ENCODE data around the gene DENND11.

Gene DENND11

GRCh38 chr7:141676618-141677017 is 25.3 kb downstream of the DENND11 start:
- no peak for DNase-seq (ENCODE audit: low read depth)

- no peak for DNase-seq (ENCODE audit: low read depth)
These were observed 26.3 kb downstream of the DENND11 start for GRCh38 chr7:141675436-141676215.

- no peak for DNase-seq (ENCODE audit: low read depth)
These were observed 27.3 kb downstream of the DENND11 start for GRCh38 chr7:141674702-141675101.

GRCh38 chr7:141674171-141674671 is 27.7 kb downstream of the DENND11 start:
- DNase-seq (ENCODE audit: low read depth) = no peak

- DNase-seq (ENCODE audit: low read depth) = no peak
These were observed 28.6 kb downstream of the DENND11 start for GRCh38 chr7:141673346-141673745.

DNA sequence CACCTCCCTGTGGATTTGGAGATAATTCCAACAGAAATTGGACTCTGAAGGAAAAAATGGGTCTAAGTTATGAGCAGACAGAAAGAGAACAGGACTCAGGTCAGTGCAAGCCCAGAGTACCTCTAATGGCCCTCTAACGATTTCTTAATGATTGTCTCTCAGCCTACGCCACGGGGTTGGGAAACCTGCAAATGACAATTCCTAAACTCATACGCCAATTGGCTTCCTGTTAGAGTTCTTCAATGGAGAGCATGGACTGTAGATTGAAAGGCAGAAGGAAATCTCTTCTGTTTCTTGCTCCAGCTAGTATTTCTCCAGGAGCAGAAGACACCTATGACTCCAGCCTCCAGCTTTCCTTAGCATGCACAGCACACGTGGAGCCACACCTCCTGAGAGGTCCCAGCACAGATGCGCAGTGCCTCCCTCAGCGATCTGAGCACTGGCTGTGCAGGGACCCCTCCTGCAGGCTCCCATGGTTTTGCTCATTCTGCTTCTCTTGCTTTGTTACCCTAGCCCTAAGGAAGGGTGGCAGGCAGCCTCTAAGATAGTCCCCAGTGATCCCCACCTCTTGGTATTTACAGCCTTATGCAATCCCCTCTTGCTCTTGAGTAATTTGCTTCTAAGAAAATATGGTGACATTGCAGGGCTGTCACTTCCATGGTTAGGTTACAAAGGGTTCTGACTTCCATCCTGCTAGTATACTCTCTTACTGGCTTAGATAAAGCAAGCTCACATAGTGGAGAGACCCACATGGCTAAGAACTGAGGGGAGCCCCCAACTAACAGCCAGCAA is 30.1 kb downstream of the DENND11 start:
- DNase-seq (ENCODE audit: low read depth) = no peak

DNA sequence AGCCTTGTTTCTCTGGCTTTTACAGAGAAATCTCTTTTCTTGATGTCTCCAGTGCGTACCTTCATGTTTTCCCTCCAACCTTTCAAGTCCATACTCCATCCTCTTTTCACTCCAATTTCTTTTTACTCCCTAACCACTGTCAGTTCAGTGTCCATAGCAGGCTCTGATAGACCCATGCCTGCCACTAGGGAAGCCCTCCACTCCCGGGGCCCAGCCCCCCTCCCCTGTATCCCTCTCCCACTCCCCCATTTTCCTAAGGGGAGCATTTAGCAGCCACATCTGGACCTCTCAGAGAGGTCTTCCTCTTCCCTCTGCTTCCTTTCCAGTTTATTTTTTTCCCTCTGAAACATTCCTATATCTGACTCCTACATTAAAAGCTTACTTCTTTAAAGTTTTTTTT is 33.1 kb downstream of the DENND11 start:
- DNase-seq (ENCODE audit: low read depth) = no peak

GRCh38 chr7:141666071-141666470 is 35.9 kb downstream of the DENND11 start:
- no peak for DNase-seq (ENCODE audit: low read depth)

- no peak for DNase-seq (ENCODE audit: low read depth)
These were observed 36.5 kb downstream of the DENND11 start for GRCh38 chr7:141665208-141666035.

DNA sequence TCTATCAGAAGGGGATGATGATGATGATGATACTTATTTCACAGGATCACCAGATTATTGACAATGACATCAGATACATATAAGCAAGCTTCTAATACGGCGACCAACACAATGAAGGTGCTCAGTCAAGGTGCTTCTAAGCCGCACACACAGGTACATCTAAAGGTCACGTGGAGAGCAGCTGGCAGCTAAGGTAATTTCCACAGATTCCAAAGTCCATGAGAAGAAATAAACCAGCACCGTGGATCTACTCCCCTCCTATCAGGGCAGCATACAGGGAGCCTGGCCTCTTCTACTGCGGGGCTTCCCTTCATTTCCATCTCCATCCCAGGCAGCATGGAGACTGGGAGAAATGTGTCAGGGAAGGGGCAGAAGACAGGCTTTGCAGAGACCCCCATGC is 37.5 kb downstream of the DENND11 start:
- no peak for DNase-seq (ENCODE audit: low read depth)

GRCh38 chr7:141663081-141663849 is 38.7 kb downstream of the DENND11 start:
- no peak for DNase-seq (ENCODE audit: low read depth)

DNA sequence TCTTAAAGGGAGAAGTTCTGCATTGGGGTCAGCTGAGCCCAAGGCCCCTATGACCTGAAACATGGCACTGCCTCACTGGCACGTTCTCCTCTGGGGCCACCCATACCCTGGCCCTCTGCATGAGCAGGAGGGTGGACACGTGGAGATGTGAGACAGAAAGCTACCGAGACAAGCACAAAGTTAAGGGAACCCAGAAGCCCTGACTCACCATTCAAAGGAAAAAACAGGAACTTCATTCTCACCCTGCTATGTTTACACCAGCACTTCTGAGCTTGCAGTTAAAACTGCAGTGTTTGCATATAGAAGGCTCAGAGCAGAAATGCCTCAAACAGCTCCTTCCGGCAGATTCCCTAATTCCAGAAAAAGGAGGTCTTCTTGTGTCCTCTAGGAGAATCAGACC is 41.7 kb downstream of the DENND11 start:
- no peak for DNase-seq (ENCODE audit: low read depth)

DNA sequence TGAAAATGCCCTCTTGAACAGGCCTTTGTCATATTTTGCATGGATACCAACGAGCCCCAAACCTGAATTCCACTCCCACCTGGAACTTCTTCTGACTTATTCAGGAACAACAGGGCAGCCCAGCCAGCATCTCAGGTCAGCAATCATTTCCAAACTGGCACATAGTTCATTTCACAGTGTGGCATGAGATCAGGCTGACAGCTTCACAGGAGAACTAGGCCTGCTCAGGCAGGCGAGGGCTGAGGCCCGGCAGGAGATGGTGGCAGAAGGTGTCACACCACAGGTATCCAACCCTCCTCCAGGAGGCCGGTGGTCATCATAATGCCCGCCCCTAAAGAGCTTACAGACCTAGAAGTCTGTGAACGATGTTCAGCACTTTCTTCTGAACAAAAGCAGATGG is 42.5 kb downstream of the DENND11 start:
- no peak for DNase-seq (ENCODE audit: low read depth)

DNA sequence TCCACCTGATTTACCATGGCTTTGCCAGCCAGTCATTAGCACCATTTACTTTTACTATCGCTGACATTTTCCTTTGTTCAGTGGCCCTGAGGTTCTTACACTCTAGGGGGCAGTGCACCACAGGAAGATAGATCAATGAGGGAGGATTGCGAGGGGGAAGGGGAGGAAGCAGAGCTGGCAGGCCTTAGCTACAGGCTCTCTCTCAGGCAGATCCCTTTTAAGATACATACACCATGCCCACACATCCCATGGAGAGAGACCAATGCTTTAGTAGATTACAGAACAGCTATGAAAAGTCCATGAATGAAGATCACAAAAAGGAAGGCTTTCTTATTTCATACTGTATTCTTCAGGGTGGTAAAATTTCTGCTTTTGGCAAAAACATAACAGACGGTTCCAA is 47.4 kb downstream of the DENND11 start:
- peak; percentile 16 for DNase-seq (ENCODE audit: low read depth)

GRCh38 chr7:141652691-141653090 is 49.3 kb downstream of the DENND11 start:
- DNase-seq (ENCODE audit: low read depth) = no peak
